GM23338 (cell line): ENCODE data around the gene ZNF420. TPM values are rescaled to one million over a fixed set of nuclear protein-coding genes. Genes with fewer than 3 reads are reported as not detected.

Experiments used
- ATAC-seq: fragments of 200-7000 bp; cut with Tn5 transposase; 3 replicates; pipeline ENCODE4 v1.9.1; 2020
- DNase-seq: peaks from one replicate; pipeline ENCODE4 v3.0.0-alpha.2; 2015; ENCODE audit warnings: low spot score
- H2AFZ ChIP-seq: fragments of 200-600 bp; sonication (generic); 2 replicates; pipeline ENCODE4 v1.8.0; 2016; ENCODE audit warnings: antibody characterized with exemption, mild to moderate bottlenecking, moderate library complexity
- H3F3A ChIP-seq: fragments of 200-600 bp; sonication (generic); replicated peaks from 2 replicates; pipeline ENCODE4 v1.8.0; 2017; ENCODE audit warnings: antibody characterized with exemption, mixed run types, low read depth
- H3K27ac ChIP-seq: fragments of 200-600 bp; sonication (generic); 2 replicates; pipeline ENCODE4 v1.6.1; 2016; ENCODE audit warnings: low read depth
- H3K27me3 ChIP-seq: fragments of 200-600 bp; sonication (generic); 2 replicates; pipeline ENCODE4 v1.8.0; 2016; ENCODE audit warnings: mild to moderate bottlenecking, mixed run types, moderate library complexity; ENCODE audit not compliant: insufficient read depth
- H3K36me3 ChIP-seq: fragments of 200-600 bp; sonication (generic); 2 replicates; pipeline ENCODE4 v1.8.0; 2016; ENCODE audit warnings: mild to moderate bottlenecking; ENCODE audit not compliant: insufficient read depth
- H3K4me1 ChIP-seq: fragments of 200-600 bp; sonication (generic); 2 replicates; pipeline ENCODE4 v1.8.0; 2016; ENCODE audit warnings: mild to moderate bottlenecking, moderate library complexity; ENCODE audit not compliant: insufficient read depth
- H3K4me2 ChIP-seq: fragments of 200-600 bp; sonication (generic); 2 replicates; pipeline ENCODE4 v1.7.1; 2017; ENCODE audit warnings: mixed run types
- H3K4me3 ChIP-seq: fragments of 200-600 bp; sonication (generic); 2 replicates; pipeline ENCODE4 v1.6.1; 2016; ENCODE audit warnings: mixed run types
- H3K79me2 ChIP-seq: fragments of 200-600 bp; sonication (generic); replicated peaks from 2 replicates; pipeline ENCODE4 v1.8.0; 2017; ENCODE audit warnings: mild to moderate bottlenecking; ENCODE audit not compliant: insufficient read depth
- H3K9me2 ChIP-seq: fragments of 200-600 bp; sonication (generic); 2 replicates; pipeline ENCODE4 v1.8.0; 2017; ENCODE audit not compliant: insufficient read depth
- H4K20me1 ChIP-seq: fragments of 200-600 bp; sonication (generic); replicated peaks from 2 replicates; pipeline ENCODE4 v1.8.0; 2017; ENCODE audit warnings: mild to moderate bottlenecking; ENCODE audit not compliant: insufficient read depth
- H3K27ac Mint-ChIP-seq: 2 replicates; pipeline ENCODE4 v1.8.0; 2020; ENCODE audit warnings: inconsistent platforms, mild to moderate bottlenecking, moderate library complexity, mixed read lengths
- H3K27me3 Mint-ChIP-seq: 3 replicates; pipeline ENCODE4 v1.8.0; 2022; ENCODE audit warnings: low read depth, mild to moderate bottlenecking, moderate library complexity, mixed read lengths, inconsistent platforms; ENCODE audit not compliant: insufficient read depth, poor library complexity
- H3K36me3 Mint-ChIP-seq: 3 replicates; pipeline ENCODE4 v1.8.0; 2021; ENCODE audit warnings: low read depth, mild to moderate bottlenecking, inconsistent platforms, moderate library complexity, mixed read lengths
- H3K4me1 Mint-ChIP-seq: 3 replicates; pipeline ENCODE4 v1.8.0; 2020; ENCODE audit warnings: mild to moderate bottlenecking, inconsistent platforms, mixed read lengths
- H3K4me3 Mint-ChIP-seq: 3 replicates; pipeline ENCODE4 v1.8.0; 2021; ENCODE audit warnings: moderate library complexity, mild to moderate bottlenecking, inconsistent platforms, mixed read lengths
- H3K9me3 Mint-ChIP-seq: 3 replicates; pipeline ENCODE4 v1.8.0; 2020; ENCODE audit warnings: moderate library complexity, mild to moderate bottlenecking, inconsistent platforms, mixed read lengths
- CREB1 ChIP-seq: fragments of 250-450 bp; sonication (Bioruptor Pico); IDR thresholded peaks from 2 replicates; pipeline ENCODE4 v1.5.0; 2020; ENCODE audit warnings: low read depth, mild to moderate bottlenecking, moderate library complexity
- EZH2 ChIP-seq: fragments of 200-600 bp; sonication (generic); IDR thresholded peaks from one replicate; pipeline ENCODE4 v1.8.0; 2017; ENCODE audit warnings: antibody characterized with exemption, mild to moderate bottlenecking, low read depth; ENCODE audit not compliant: unreplicated experiment
- EZH2phosphoT487 ChIP-seq: fragments of 200-600 bp; sonication (generic); IDR thresholded peaks from one replicate; pipeline ENCODE4 v1.8.1; 2018; ENCODE audit warnings: antibody characterized with exemption; ENCODE audit not compliant: unreplicated experiment
- JUNB ChIP-seq: IDR thresholded peaks from one replicate; pipeline ENCODE4 v1.6.1; 2016; ENCODE audit warnings: antibody characterized with exemption; ENCODE audit not compliant: unreplicated experiment
- NANOG ChIP-seq: IDR thresholded peaks from 2 replicates; pipeline ENCODE4 v1.6.1; 2016; ENCODE audit warnings: antibody characterized with exemption, borderline replicate concordance
- POLR2AphosphoS5 ChIP-seq: IDR thresholded peaks from 2 replicates; pipeline ENCODE4 v1.6.1; 2016; ENCODE audit warnings: antibody characterized with exemption, low read depth
- STAT1 ChIP-seq: IDR thresholded peaks from one replicate; pipeline ENCODE4 v1.6.1; 2016; ENCODE audit warnings: antibody characterized with exemption; ENCODE audit not compliant: unreplicated experiment
- ZNF114 ChIP-seq: fragments of 250-450 bp; sonication (Bioruptor Pico); IDR thresholded peaks from 2 replicates; pipeline ENCODE4 v1.5.0; 2020; ENCODE audit warnings: mild to moderate bottlenecking, moderate library complexity
- ZNF331 ChIP-seq: fragments of 250-450 bp; sonication (Bioruptor Pico); IDR thresholded peaks from 2 replicates; pipeline ENCODE4 v1.5.0; 2020; ENCODE audit warnings: low read depth, mild to moderate bottlenecking, moderate library complexity
- polyA plus RNA-seq: library from polyadenylated mRNA; unstranded; fragments of >200 nt; fragmentation: Nextera tagmentation; extraction: Ambion mirVana; gene quantifications from 2 replicates; pipeline ENCODE4 v1.2.1, GENCODE V29; 2016
- total RNA-seq: library from RNA; depleted of rRNA; stranded (reverse); fragments of >200 nt; shearing (Covaris generic); gene quantifications from 2 replicates; pipeline ENCODE4 v1.2.3, GENCODE V29; 2014
- TF ChIP-seq, protein P1 (sequence below): IDR thresholded peaks from 2 replicates; pipeline ENCODE4 v1.6.1; 2016; ENCODE audit warnings: antibody characterized with exemption
- TF ChIP-seq, protein P2 (sequence below): IDR thresholded peaks from one replicate; pipeline ENCODE4 v1.6.1; 2018; ENCODE audit warnings: antibody characterized with exemption; ENCODE audit not compliant: unreplicated experiment
- TF ChIP-seq, protein P3 (sequence below), 2 experiments: fragments of 200-600 bp in 1 of 2; sonication (generic) in 1 of 2; conservative IDR thresholded peaks; 2 replicates each; pipeline versions ENCODE4 v1.5.1 to v1.6.1; 2016 to 2017; ENCODE audit warnings: antibody characterized with exemption in 2 of 2, low read depth in 2 of 2, mild to moderate bottlenecking in 2 of 2, moderate library complexity in 1 of 2
- TF ChIP-seq, protein P4 (sequence below): fragments of 250-450 bp; sonication (Bioruptor Pico); IDR thresholded peaks from 2 replicates; pipeline ENCODE4 v1.5.0; 2020; ENCODE audit warnings: mild to moderate bottlenecking, moderate library complexity

ZNF420 gene
- total and polyA plus RNA-seq, 2 experiments from 2014 or later, result 8.4 to 10.0 TPM

DNA sequence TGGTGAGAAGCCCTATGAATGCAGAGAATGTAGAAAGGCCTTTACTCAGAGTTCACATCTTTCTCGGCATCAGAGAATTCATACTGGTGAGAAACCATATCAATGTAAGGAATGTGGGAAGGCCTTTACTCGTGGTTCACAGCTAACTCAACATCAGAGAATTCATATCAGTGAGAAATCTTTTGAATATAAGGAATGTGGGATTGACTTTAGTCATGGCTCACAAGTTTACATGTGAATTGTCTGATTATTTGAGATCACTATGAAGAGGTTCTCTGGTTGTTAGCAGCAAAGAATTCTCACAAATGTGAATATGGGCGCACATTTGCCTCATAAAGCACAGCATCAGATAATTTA, 50.6 kb downstream of the ZNF420 start:
- H3K4me2 ChIP-seq, result no peak overlapping the region
- no peaks in the 10 kb centered on the region for H4K20me1 ChIP-seq
- no peaks in the 10 kb centered on the region for H3K27me3 ChIP-seq
- H3K9me3 Mint-ChIP-seq, result peaks cover 100% of the 10 kb centered on the region
- no peak overlapping the region for H3K27ac ChIP-seq
- TF ChIP-seq, protein P1, sequence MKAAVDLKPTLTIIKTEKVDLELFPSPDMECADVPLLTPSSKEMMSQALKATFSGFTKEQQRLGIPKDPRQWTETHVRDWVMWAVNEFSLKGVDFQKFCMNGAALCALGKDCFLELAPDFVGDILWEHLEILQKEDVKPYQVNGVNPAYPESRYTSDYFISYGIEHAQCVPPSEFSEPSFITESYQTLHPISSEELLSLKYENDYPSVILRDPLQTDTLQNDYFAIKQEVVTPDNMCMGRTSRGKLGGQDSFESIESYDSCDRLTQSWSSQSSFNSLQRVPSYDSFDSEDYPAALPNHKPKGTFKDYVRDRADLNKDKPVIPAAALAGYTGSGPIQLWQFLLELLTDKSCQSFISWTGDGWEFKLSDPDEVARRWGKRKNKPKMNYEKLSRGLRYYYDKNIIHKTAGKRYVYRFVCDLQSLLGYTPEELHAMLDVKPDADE, result no peak
- no peak for TF ChIP-seq NANOG
- TF ChIP-seq, protein P2, sequence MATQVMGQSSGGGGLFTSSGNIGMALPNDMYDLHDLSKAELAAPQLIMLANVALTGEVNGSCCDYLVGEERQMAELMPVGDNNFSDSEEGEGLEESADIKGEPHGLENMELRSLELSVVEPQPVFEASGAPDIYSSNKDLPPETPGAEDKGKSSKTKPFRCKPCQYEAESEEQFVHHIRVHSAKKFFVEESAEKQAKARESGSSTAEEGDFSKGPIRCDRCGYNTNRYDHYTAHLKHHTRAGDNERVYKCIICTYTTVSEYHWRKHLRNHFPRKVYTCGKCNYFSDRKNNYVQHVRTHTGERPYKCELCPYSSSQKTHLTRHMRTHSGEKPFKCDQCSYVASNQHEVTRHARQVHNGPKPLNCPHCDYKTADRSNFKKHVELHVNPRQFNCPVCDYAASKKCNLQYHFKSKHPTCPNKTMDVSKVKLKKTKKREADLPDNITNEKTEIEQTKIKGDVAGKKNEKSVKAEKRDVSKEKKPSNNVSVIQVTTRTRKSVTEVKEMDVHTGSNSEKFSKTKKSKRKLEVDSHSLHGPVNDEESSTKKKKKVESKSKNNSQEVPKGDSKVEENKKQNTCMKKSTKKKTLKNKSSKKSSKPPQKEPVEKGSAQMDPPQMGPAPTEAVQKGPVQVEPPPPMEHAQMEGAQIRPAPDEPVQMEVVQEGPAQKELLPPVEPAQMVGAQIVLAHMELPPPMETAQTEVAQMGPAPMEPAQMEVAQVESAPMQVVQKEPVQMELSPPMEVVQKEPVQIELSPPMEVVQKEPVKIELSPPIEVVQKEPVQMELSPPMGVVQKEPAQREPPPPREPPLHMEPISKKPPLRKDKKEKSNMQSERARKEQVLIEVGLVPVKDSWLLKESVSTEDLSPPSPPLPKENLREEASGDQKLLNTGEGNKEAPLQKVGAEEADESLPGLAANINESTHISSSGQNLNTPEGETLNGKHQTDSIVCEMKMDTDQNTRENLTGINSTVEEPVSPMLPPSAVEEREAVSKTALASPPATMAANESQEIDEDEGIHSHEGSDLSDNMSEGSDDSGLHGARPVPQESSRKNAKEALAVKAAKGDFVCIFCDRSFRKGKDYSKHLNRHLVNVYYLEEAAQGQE, result no peak
- TF ChIP-seq, protein P3, sequence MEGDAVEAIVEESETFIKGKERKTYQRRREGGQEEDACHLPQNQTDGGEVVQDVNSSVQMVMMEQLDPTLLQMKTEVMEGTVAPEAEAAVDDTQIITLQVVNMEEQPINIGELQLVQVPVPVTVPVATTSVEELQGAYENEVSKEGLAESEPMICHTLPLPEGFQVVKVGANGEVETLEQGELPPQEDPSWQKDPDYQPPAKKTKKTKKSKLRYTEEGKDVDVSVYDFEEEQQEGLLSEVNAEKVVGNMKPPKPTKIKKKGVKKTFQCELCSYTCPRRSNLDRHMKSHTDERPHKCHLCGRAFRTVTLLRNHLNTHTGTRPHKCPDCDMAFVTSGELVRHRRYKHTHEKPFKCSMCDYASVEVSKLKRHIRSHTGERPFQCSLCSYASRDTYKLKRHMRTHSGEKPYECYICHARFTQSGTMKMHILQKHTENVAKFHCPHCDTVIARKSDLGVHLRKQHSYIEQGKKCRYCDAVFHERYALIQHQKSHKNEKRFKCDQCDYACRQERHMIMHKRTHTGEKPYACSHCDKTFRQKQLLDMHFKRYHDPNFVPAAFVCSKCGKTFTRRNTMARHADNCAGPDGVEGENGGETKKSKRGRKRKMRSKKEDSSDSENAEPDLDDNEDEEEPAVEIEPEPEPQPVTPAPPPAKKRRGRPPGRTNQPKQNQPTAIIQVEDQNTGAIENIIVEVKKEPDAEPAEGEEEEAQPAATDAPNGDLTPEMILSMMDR (conservative IDR thresholded peaks at IDR 0.05; ENCODE audit: low read depth in 2 of 2), result no peak
- no peak for TF ChIP-seq EZH2
- TF ChIP-seq POLR2AphosphoS5, result no peak
- no peak for TF ChIP-seq JUNB
- TF ChIP-seq STAT1, result no peak
- no peak for TF ChIP-seq ZNF114
- TF ChIP-seq ZNF331, result no peak
- TF ChIP-seq, protein P4, sequence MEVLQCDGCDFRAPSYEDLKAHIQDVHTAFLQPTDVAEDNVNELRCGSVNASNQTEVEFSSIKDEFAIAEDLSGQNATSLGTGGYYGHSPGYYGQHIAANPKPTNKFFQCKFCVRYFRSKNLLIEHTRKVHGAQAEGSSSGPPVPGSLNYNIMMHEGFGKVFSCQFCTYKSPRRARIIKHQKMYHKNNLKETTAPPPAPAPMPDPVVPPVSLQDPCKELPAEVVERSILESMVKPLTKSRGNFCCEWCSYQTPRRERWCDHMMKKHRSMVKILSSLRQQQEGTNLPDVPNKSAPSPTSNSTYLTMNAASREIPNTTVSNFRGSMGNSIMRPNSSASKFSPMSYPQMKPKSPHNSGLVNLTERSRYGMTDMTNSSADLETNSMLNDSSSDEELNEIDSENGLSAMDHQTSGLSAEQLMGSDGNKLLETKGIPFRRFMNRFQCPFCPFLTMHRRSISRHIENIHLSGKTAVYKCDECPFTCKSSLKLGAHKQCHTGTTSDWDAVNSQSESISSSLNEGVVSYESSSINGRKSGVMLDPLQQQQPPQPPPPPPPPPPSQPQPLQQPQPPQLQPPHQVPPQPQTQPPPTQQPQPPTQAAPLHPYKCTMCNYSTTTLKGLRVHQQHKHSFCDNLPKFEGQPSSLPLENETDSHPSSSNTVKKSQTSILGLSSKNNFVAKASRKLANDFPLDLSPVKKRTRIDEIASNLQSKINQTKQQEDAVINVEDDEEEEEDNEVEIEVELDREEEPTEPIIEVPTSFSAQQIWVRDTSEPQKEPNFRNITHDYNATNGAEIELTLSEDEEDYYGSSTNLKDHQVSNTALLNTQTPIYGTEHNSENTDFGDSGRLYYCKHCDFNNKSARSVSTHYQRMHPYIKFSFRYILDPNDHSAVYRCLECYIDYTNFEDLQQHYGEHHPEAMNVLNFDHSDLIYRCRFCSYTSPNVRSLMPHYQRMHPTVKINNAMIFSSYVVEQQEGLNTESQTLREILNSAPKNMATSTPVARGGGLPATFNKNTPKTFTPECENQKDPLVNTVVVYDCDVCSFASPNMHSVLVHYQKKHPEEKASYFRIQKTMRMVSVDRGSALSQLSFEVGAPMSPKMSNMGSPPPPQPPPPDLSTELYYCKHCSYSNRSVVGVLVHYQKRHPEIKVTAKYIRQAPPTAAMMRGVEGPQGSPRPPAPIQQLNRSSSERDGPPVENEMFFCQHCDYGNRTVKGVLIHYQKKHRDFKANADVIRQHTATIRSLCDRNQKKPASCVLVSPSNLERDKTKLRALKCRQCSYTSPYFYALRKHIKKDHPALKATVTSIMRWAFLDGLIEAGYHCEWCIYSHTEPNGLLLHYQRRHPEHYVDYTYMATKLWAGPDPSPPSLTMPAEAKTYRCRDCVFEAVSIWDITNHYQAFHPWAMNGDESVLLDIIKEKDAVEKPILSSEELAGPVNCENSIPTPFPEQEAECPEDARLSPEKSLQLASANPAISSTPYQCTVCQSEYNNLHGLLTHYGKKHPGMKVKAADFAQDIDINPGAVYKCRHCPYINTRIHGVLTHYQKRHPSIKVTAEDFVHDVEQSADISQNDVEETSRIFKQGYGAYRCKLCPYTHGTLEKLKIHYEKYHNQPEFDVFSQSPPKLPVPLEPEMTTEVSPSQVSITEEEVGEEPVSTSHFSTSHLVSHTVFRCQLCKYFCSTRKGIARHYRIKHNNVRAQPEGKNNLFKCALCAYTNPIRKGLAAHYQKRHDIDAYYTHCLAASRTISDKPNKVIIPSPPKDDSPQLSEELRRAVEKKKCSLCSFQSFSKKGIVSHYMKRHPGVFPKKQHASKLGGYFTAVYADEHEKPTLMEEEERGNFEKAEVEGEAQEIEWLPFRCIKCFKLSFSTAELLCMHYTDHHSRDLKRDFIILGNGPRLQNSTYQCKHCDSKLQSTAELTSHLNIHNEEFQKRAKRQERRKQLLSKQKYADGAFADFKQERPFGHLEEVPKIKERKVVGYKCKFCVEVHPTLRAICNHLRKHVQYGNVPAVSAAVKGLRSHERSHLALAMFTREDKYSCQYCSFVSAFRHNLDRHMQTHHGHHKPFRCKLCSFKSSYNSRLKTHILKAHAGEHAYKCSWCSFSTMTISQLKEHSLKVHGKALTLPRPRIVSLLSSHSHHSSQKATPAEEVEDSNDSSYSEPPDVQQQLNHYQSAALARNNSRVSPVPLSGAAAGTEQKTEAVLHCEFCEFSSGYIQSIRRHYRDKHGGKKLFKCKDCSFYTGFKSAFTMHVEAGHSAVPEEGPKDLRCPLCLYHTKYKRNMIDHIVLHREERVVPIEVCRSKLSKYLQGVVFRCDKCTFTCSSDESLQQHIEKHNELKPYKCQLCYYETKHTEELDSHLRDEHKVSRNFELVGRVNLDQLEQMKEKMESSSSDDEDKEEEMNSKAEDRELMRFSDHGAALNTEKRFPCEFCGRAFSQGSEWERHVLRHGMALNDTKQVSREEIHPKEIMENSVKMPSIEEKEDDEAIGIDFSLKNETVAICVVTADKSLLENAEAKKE (CRISPR knock-in tag), result no peak
- no peak for TF ChIP-seq CREB1 (CRISPR knock-in tag)
- no peak for TF ChIP-seq EZH2phosphoT487
- H3K4me3 ChIP-seq, result no peak overlapping the region; the same call in 1 of the 2 replicates
- H3K36me3 ChIP-seq, result peaks cover 64% of the 10 kb centered on the region
- no peak for ATAC-seq
- peaks cover 96% of the 10 kb centered on the region for H3K36me3 Mint-ChIP-seq
- peaks cover 10% of the 10 kb centered on the region for H3K27me3 Mint-ChIP-seq
- H3K4me3 Mint-ChIP-seq, result no peak overlapping the region
- DNase-seq, result no peak
- H3K4me1 ChIP-seq, result no peaks in the 10 kb centered on the region
- H3K4me1 Mint-ChIP-seq, result no peaks in the 10 kb centered on the region
- no peaks in the 10 kb centered on the region for H3K79me2 ChIP-seq
- no peaks in the 10 kb centered on the region for H3K9me2 ChIP-seq
- H3K27ac Mint-ChIP-seq, result no peak overlapping the region
- no peak overlapping the region for H2AFZ ChIP-seq
- peaks cover 5% of the 10 kb centered on the region; the same call in 1 of the 2 replicates for H3F3A ChIP-seq
